Stimulated activated CD4-positive, alpha-beta T cell treated with anti-CD3 and anti-CD28 coated beads, Interleukin-15, amount 100 ng/mL, for 1 hour (primary cell): ENCODE measurements around the gene CA7.
"Not testable (repeated sequence)": the region's sequence is repeated elsewhere in the genome, so short reads cannot be mapped to it uniquely, and the experiment has no call there.

Source experiments
- DNase-seq, 2 donors: peaks; one replicate each; pipeline ENCODE4 v3.0.0-alpha.2; 2020; ENCODE audit warnings: low read depth in 1 of 2, low spot score in 1 of 2

The CA7 gene

DNA sequence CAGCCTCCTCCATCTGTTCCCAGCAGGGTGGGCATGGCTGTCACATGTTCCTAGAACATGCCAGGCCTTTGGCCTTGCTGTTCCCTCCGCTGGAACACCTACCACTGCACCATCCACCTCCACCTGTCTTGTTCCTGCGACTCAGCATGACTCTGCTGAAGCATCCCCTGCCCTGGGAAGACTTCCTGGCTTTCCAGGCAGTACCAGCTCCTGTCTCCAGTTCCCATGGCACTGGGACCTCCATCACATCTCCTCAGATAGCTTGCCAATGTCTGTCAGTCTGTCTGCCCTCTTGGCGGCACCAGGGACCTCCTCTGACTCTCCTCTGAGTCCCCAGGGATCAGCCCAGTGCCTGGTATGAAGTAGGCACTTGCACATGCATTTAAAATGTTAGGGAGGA is 51.8 kb downstream of the CA7 start:
- DNase-seq = no peak

- DNase-seq = not testable (repeated sequence)
Observed at GRCh38 chr16:66896682-66897081, 52.5 kb downstream of the CA7 start.

GRCh38 chr16:66898207-66898606 is 54.0 kb downstream of the CA7 start:
- DNase-seq = no peak

DNA sequence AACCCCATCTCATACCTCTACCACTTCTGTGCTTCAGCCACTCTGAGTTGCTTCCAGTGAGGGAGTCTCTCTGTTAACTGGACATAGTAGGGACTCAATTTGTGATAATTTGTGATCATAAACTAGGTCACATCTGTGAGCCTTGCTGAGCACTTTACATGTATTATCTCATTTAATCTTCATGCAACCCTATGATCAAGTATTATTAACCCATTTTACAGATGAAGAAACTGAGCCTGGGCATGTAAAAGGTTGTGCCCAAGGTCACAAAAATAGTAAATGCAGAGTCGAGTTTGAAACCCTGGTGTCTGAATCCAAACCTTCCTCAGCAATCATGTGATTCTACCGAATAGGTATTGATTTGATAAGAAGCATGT is 54.7 kb downstream of the CA7 start:
- DNase-seq = no peak

DNA sequence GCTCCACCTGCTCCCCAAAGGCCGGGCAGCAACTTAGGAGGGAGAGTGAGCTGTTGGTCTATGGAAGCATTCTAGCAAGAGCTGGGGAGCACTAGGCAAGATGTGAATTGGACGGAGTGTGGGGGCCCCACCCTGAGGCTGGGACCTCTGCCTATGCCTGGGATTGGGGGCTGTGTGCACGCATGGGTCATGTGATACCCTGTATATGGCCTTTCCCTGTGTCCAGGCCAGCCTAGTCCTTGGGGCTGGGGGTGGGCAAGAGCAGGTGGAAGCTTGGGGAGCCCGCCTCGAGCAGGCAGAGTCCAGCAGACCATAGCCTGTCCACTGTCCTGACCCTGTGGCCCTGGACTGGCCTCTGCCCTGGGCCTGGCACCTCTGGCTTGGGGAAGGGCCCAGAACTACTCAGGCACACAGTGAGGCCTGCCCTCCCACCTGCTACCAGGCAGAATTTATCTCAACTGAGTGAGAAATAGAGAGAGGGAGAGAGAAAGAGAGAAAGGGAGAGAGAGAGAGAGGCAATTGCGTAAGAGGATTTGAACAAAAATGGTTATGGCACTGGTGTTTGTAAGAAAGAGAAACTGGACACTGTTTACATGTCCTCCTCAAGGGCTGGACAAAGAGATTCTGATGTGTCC is 55.2 kb downstream of the CA7 start:
- DNase-seq = no peak

- no peak for DNase-seq
Observed at GRCh38 chr16:66899945-66900710, 55.9 kb downstream of the CA7 start.

DNA sequence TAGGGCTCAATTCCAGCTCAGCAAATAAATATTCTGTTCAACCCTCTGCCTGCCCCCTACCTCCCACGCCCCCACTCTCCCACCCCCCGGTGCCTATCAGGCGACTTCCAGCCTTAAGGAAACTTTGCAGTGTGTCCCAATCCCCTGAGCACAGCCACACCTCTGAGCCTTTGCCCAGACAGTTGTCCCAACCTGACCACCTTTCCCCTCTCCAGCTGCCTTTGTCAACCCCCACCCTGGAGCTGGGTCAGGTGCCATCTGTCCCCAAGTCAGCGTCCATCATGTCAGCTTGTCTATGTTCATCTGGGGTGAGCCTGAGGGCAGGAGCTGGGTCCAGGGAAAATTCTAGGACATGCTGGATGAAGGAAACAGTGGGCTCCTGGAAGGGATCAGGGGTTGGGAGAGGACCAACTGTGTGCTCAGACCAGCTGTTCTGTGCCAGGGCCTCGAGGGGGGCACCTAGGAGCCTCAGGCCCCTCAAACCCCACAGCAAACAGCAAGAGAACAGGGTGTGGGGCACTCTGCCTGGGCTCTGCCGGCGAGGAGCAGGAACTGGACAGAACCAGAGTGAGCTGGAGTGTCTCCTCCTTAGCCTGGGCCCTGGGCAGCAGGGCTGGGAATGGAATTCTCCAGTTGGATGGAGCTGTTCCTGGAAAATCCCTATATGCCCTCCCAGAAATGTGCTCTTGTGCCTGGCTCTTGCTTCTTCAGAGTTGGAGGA is 56.7 kb downstream of the CA7 start:
- DNase-seq = no peak

DNA sequence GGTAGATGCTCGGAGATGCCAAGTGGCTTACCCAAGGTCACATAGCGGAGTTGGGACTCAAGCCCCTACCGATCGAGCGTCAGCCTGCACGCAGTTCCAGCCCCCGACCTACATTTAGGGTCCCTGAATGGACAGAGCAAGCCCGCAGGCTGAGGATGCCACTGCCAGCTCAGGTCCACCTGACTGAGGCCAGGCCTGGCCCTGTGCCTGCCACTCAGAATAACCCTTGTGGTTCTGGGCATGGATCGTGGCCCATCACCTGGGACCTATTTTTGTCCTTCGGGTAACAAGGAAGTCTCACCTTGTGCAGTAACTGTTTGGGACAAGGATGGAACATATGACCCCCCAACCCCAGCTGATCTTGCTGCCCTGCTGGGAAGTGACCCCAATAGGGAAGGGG is 57.4 kb downstream of the CA7 start:
- DNase-seq = no peak

DNA sequence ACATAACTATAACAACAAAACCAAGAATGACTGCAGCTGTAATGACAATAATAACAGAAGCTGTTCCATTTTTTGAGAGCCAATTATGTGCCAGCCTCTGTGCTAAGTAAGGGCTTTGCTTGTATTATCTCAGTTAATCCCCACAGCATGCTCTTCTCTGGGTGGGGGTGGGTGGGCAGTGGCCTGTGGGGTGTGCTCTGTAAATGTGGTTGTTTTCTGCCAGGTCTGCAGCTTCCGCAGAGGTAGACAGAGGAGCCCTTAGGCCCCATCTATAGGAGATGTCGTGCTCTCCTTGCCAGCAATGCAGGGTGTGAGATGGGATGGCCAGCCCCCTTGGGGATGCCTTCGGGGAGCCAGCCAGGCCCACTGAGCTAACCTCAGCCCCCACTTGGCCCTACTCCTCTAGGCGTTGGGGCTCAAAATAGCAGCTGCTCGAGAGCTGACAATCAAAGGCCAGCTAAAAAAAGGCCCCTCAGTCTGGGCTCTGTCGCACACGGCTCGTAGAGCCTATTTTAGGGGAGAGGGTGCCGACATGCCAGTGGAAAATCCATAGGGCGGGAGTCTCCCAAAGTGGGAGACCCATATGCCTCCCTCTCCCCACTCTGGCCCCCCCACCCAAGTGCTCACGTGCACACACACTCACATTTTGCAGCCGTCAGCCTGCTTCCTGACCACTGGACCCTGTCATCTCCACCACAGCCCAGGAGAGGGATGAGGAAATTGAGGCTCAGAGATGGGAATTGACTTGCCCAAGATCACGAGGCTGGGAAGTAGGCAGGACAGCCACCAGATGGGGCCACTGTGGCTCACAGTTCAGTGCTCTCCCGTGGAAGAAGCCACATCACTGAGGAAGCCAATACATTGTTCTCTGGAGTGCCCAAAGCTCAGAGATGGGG is 58.7 kb downstream of the CA7 start:
- DNase-seq = no peak
